ENCODE data around the gene CLEC4M. TPM values are rescaled to one million over a fixed set of nuclear protein-coding genes. Genes with fewer than 3 reads are reported as not detected.

Gene CLEC4M
- polyA plus RNA-seq, 1 donor (not counting 4 experiments of a cell fraction or from before 2014, with no cell fraction given), result not detected

DNA sequence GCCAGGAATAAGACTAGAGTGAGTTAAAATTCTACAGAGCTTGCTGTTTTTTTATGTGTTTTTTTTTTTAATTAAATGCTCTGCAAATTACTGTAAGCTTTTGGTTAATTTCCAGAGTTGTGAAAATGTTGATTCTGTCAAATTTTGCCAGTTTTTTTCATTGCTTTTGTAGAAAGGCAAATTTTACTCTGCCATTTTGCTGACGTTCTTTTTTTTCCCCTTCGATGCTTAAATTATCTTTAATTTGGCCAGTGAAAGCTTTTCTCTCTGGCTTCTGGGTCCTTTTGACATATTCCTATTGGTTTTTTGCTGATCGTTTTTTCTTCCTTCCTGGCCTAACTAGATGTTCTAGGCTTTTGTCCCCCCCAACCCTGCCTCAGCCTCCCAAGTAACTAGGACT is 43.2 kb downstream of the CLEC4M start:
- Histone ChIP-seq H3K79me2 (ENCODE audit: control insufficient read depth, insufficient read depth, low read length) (no peaks in the 10 kb centered on the region), H3K36me3 (ENCODE audit: control insufficient read depth in 2 of 2, extremely low read depth in 1 of 2, insufficient read depth in 2 of 2, low read length in 2 of 2) (no peaks in the 10 kb centered on the region), H3K9ac (ENCODE audit: control insufficient read depth, extremely low read depth, insufficient read depth, low read length) (no peak overlapping the region), H2AFZ (ENCODE audit: control insufficient read depth, low read length) (no peak overlapping the region), H3K4me2 (ENCODE audit: control insufficient read depth, extremely low read depth, insufficient read depth, low read depth, low read length) (no peak overlapping the region), H3K27me3 (ENCODE audit: control insufficient read depth, extremely low read depth, insufficient read depth, low read length) (no peaks in the 10 kb centered on the region), H3K27ac (ENCODE audit: control insufficient read depth, insufficient read depth, low read length) (no peak overlapping the region), H3K4me1 (ENCODE audit: control insufficient read depth, extremely low read depth, insufficient read depth, low read length) (peaks cover 9% of the 10 kb centered on the region), H3K9me3 (ENCODE audit: control insufficient read depth, low read depth, low read length) (peaks cover 2% of the 10 kb centered on the region), H4K20me1 (ENCODE audit: control insufficient read depth, extremely low read depth, insufficient read depth, low read length) (no peaks in the 10 kb centered on the region), H3K4me3 (ENCODE audit: control insufficient read depth in 2 of 3, extremely low read depth in 1 of 3, insufficient read depth in 2 of 3, low read depth in 1 of 3, low read length in 3 of 3) (no peak overlapping the region), H3K9me1 (ENCODE audit: control insufficient read depth, extremely low read depth, insufficient read depth, low read length) (no peaks in the 10 kb centered on the region)
- TF ChIP-seq, protein P1, sequence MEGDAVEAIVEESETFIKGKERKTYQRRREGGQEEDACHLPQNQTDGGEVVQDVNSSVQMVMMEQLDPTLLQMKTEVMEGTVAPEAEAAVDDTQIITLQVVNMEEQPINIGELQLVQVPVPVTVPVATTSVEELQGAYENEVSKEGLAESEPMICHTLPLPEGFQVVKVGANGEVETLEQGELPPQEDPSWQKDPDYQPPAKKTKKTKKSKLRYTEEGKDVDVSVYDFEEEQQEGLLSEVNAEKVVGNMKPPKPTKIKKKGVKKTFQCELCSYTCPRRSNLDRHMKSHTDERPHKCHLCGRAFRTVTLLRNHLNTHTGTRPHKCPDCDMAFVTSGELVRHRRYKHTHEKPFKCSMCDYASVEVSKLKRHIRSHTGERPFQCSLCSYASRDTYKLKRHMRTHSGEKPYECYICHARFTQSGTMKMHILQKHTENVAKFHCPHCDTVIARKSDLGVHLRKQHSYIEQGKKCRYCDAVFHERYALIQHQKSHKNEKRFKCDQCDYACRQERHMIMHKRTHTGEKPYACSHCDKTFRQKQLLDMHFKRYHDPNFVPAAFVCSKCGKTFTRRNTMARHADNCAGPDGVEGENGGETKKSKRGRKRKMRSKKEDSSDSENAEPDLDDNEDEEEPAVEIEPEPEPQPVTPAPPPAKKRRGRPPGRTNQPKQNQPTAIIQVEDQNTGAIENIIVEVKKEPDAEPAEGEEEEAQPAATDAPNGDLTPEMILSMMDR (optimal IDR thresholded peaks at IDR 0.05 in 1 of 3, IDR thresholded peaks at IDR 0.05 in 1 of 3, conservative IDR thresholded peaks at IDR 0.05 in 1 of 3; ENCODE audit: extremely low read depth in 1 of 3, insufficient read depth in 2 of 3, low read length in 3 of 3), result no peak
- no peak for TF ChIP-seq EZH2 (IDR thresholded peaks at IDR 0.05; ENCODE audit: low read length)
- dilution Hi-C loops (cut with MboI; ENCODE audit: extremely low pct_ligation_motif_present, low sequenced_read_pairs), result no loop called here
- FAIRE-seq (no peak), DNase-seq (ENCODE audit: low read depth, low spot score) (no peak)

GRCh38 chr19:7806876-7807275 is 43.8 kb downstream of the CLEC4M start:
- Histone ChIP-seq H3K9me3 (ENCODE audit: control insufficient read depth, low read depth, low read length) (peaks cover 2% of the 10 kb centered on the region), H3K27me3 (ENCODE audit: control insufficient read depth, extremely low read depth, insufficient read depth, low read length) (no peaks in the 10 kb centered on the region), H3K4me2 (ENCODE audit: control insufficient read depth, extremely low read depth, insufficient read depth, low read depth, low read length) (no peak overlapping the region), H2AFZ (ENCODE audit: control insufficient read depth, low read length) (no peak overlapping the region), H3K4me1 (ENCODE audit: control insufficient read depth, extremely low read depth, insufficient read depth, low read length) (peaks cover 16% of the 10 kb centered on the region), H3K79me2 (ENCODE audit: control insufficient read depth, insufficient read depth, low read length) (no peaks in the 10 kb centered on the region), H3K4me3 (ENCODE audit: control insufficient read depth in 2 of 3, extremely low read depth in 1 of 3, insufficient read depth in 2 of 3, low read depth in 1 of 3, low read length in 3 of 3) (no peak overlapping the region), H4K20me1 (ENCODE audit: control insufficient read depth, extremely low read depth, insufficient read depth, low read length) (no peaks in the 10 kb centered on the region), H3K36me3 (ENCODE audit: control insufficient read depth in 2 of 2, extremely low read depth in 1 of 2, insufficient read depth in 2 of 2, low read length in 2 of 2) (no peaks in the 10 kb centered on the region), H3K9ac (ENCODE audit: control insufficient read depth, extremely low read depth, insufficient read depth, low read length) (no peak overlapping the region), H3K27ac (ENCODE audit: control insufficient read depth, insufficient read depth, low read length) (no peak overlapping the region), H3K9me1 (ENCODE audit: control insufficient read depth, extremely low read depth, insufficient read depth, low read length) (no peaks in the 10 kb centered on the region)
- DNase-seq (ENCODE audit: low read depth, low spot score) (no peak), FAIRE-seq (no peak)
- TF ChIP-seq, protein P1 (optimal IDR thresholded peaks at IDR 0.05 in 1 of 3, IDR thresholded peaks at IDR 0.05 in 1 of 3, conservative IDR thresholded peaks at IDR 0.05 in 1 of 3; ENCODE audit: extremely low read depth in 1 of 3, insufficient read depth in 2 of 3, low read length in 3 of 3), result no peak
- TF ChIP-seq EZH2 (IDR thresholded peaks at IDR 0.05; ENCODE audit: low read length), result no peak
- dilution Hi-C loops (cut with MboI; ENCODE audit: extremely low pct_ligation_motif_present, low sequenced_read_pairs), result no loop called here
